GM12878 (cell line): ENCODE data around the gene NEK11.

Experiments
- BCLAF1 ChIP-seq: fragments of 450-650 bp; IDR thresholded peaks from 2 replicates; pipeline ENCODE4 v1.6.1; 2017; ENCODE audit warnings: antibody characterized with exemption, mild to moderate bottlenecking, moderate library complexity
- CTCF ChIP-seq, 3 experiments: IDR thresholded peaks in 2 of 3; conservative IDR thresholded peaks in 1 of 3; 2 replicates each; pipeline ENCODE4 v1.5.1; 2011; ENCODE audit warnings: low read depth in 3 of 3, low read length in 3 of 3, mild to moderate bottlenecking in 3 of 3, control low read depth in 2 of 3, moderate library complexity in 2 of 3, inconsistent platforms in 1 of 3, mixed read lengths in 1 of 3; ENCODE audit not compliant: control insufficient read depth in 2 of 3, insufficient read depth in 1 of 3; ENCODE audit errors: extremely low read depth in 1 of 3
- EGR1 ChIP-seq, 2 experiments: IDR thresholded peaks; 1 replicate in 1 of 2; 2 replicates in 1 of 2; pipeline ENCODE4 v1.6.1; 2011 to 2012; ENCODE audit warnings: low read depth in 2 of 2, low read length in 2 of 2, borderline replicate concordance in 1 of 2, mild to moderate bottlenecking in 1 of 2, moderate library complexity in 1 of 2
- EZH2 ChIP-seq: IDR thresholded peaks from 2 replicates; pipeline ENCODE4 v1.6.1; 2012; ENCODE audit warnings: low read depth, mild to moderate bottlenecking, control low read depth, inconsistent platforms, low read length, borderline replicate concordance; ENCODE audit not compliant: control insufficient read depth
- POLR2A ChIP-seq: IDR thresholded peaks from 2 replicates; pipeline ENCODE4 v1.6.1; 2011; ENCODE audit warnings: low read depth, mild to moderate bottlenecking, low read length
- RBBP5 ChIP-seq: fragments of 200-600 bp; sonication (generic); conservative IDR thresholded peaks from 2 replicates; pipeline ENCODE4 v1.6.1; 2016
- RCOR1 ChIP-seq: conservative IDR thresholded peaks from 2 replicates; pipeline ENCODE4 v1.6.1; 2012; ENCODE audit warnings: low read depth, low read length, improper control_type of control experiment
- RELA ChIP-seq: fragments of 450-650 bp; IDR thresholded peaks from 2 replicates; pipeline ENCODE4 v1.8.0; 2014; ENCODE audit warnings: borderline replicate concordance; ENCODE audit not compliant: partially characterized antibody
- ZNF274 ChIP-seq: IDR thresholded peaks from one replicate; pipeline ENCODE4 v1.8.0; 2011; ENCODE audit not compliant: insufficient read length, insufficient read depth
- TF ChIP-seq, protein P1 (sequence below): IDR thresholded peaks from 2 replicates; pipeline ENCODE4 v1.6.1; 2011; ENCODE audit warnings: borderline replicate concordance, low read depth, mild to moderate bottlenecking, moderate library complexity, mixed read lengths, low read length; ENCODE audit not compliant: insufficient read depth; ENCODE audit errors: extremely low read length
- TF ChIP-seq, protein P2 (sequence below): IDR thresholded peaks from 2 replicates; pipeline ENCODE4 v1.6.1; 2012; ENCODE audit warnings: mild to moderate bottlenecking, low read depth, low read length

- TF ChIP-seq EGR1 (IDR thresholded peaks at IDR 0.05; ENCODE audit: borderline replicate concordance in 1 of 2, low read depth in 2 of 2, low read length in 2 of 2) (no peak), RELA (no peak), EZH2 (no peak), CTCF (IDR thresholded peaks at IDR 0.05 in 2 of 3, conservative IDR thresholded peaks at IDR 0.05 in 1 of 3; ENCODE audit: control insufficient read depth in 2 of 3, extremely low read depth in 1 of 3, insufficient read depth in 1 of 3, low read depth in 3 of 3, low read length in 3 of 3) (no peak), BCLAF1 (no peak), ZNF274 (no peak), RBBP5 (no peak), POLR2A (no peak), RCOR1 (no peak)
- TF ChIP-seq, protein P1, sequence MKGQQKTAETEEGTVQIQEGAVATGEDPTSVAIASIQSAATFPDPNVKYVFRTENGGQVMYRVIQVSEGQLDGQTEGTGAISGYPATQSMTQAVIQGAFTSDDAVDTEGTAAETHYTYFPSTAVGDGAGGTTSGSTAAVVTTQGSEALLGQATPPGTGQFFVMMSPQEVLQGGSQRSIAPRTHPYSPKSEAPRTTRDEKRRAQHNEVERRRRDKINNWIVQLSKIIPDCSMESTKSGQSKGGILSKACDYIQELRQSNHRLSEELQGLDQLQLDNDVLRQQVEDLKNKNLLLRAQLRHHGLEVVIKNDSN = no peak
- TF ChIP-seq, protein P2, sequence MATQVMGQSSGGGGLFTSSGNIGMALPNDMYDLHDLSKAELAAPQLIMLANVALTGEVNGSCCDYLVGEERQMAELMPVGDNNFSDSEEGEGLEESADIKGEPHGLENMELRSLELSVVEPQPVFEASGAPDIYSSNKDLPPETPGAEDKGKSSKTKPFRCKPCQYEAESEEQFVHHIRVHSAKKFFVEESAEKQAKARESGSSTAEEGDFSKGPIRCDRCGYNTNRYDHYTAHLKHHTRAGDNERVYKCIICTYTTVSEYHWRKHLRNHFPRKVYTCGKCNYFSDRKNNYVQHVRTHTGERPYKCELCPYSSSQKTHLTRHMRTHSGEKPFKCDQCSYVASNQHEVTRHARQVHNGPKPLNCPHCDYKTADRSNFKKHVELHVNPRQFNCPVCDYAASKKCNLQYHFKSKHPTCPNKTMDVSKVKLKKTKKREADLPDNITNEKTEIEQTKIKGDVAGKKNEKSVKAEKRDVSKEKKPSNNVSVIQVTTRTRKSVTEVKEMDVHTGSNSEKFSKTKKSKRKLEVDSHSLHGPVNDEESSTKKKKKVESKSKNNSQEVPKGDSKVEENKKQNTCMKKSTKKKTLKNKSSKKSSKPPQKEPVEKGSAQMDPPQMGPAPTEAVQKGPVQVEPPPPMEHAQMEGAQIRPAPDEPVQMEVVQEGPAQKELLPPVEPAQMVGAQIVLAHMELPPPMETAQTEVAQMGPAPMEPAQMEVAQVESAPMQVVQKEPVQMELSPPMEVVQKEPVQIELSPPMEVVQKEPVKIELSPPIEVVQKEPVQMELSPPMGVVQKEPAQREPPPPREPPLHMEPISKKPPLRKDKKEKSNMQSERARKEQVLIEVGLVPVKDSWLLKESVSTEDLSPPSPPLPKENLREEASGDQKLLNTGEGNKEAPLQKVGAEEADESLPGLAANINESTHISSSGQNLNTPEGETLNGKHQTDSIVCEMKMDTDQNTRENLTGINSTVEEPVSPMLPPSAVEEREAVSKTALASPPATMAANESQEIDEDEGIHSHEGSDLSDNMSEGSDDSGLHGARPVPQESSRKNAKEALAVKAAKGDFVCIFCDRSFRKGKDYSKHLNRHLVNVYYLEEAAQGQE = no peak
Measured at GRCh38 chr3:131239267-131239666, 212.6 kb downstream of the NEK11 start.
